Spleen (tissue), 11 donors: ENCODE data around the gene KRT34. TPM values are rescaled to one million over a fixed set of nuclear protein-coding genes. Genes with fewer than 3 reads are reported as not detected.

Experiments used
- DNase-seq: peaks from one replicate; pipeline ENCODE4 v3.0.0-alpha.2; 2020
- H3K27ac ChIP-seq, 8 donors: fragments of 200-600 bp; sonication (generic) in 7 of 8; 1 replicate in 4 of 8; 2 replicates in 4 of 8; pipeline versions ENCODE4 v1.5.0 to v1.8.0; 2016 to 2021; ENCODE audit warnings: inconsistent platforms in 4 of 8, mild to moderate bottlenecking in 4 of 8, moderate library complexity in 1 of 8
- H3K27me3 ChIP-seq, 7 donors: fragments of 200-600 bp; sonication (generic) in 6 of 7; replicated peaks in 1 of 7; 1 replicate in 4 of 7; 2 replicates in 3 of 7; pipeline versions ENCODE4 v1.5.0 to v1.8.0; 2016 to 2021; ENCODE audit warnings: inconsistent platforms in 3 of 7, mild to moderate bottlenecking in 1 of 7
- H3K36me3 ChIP-seq, 6 donors: fragments of 200-600 bp; sonication (generic) in 5 of 6; 1 replicate in 4 of 6; 2 replicates in 2 of 6; pipeline versions ENCODE4 v1.5.0 to v1.8.0; 2016 to 2021; ENCODE audit warnings: inconsistent platforms in 2 of 6
- H3K4me1 ChIP-seq, 6 donors: fragments of 200-600 bp; sonication (generic) in 5 of 6; 1 replicate in 3 of 6; 2 replicates in 3 of 6; pipeline versions ENCODE4 v1.5.0 to v1.8.0; 2016 to 2021; ENCODE audit warnings: inconsistent platforms in 3 of 6
- H3K4me3 ChIP-seq, 8 donors: fragments of 200-600 bp; sonication (generic) in 7 of 8; 1 replicate in 4 of 8; 2 replicates in 4 of 8; pipeline versions ENCODE4 v1.5.0 to v1.8.0; 2016 to 2021; ENCODE audit warnings: inconsistent platforms in 4 of 8, mild to moderate bottlenecking in 4 of 8, moderate library complexity in 2 of 8
- H3K9me3 ChIP-seq, 8 donors: fragments of 200-600 bp; sonication (generic) in 7 of 8; 1 replicate in 4 of 8; 2 replicates in 4 of 8; pipeline versions ENCODE4 v1.5.0 to v1.8.0; 2016 to 2021; ENCODE audit warnings: inconsistent platforms in 4 of 8
- POLR2A ChIP-seq, 3 donors: fragments of 450-650 bp; IDR thresholded peaks; one replicate each; pipeline ENCODE4 v1.5.1; 2017; ENCODE audit warnings: antibody characterized with exemption in 3 of 3, mild to moderate bottlenecking in 1 of 3
- POLR2AphosphoS5 ChIP-seq, 3 donors: sonication (generic); formaldehyde crosslinking; IDR thresholded peaks; one replicate each; pipeline ENCODE4 v1.5.1; 2017; ENCODE audit warnings: antibody characterized with exemption in 3 of 3
- WGBS, 5 donors: extraction: QIAGEN DNeasy Blood & Tissue Kit in 3 of 5; methylation state at CpG; one replicate each; pipeline versions ENCODE4 v1.1.5 to v1.1.7; 2013 to 2018; 5-methylcytosine and 5-hydroxymethylcytosine counted together
- intact Hi-C: fragments of 100-400 bp; cut with DNase I; formaldehyde crosslinking; loops from one replicate; pipeline ENCODE4 v1.15.0; 2023; ENCODE audit warnings: low total_unique reads
- polyA plus RNA-seq, 3 donors: library from polyadenylated mRNA; stranded (reverse); fragments of 200-250 nt; gene quantifications; one replicate each; pipeline ENCODE4 v1.2.1, GENCODE V29; 2013
- total RNA-seq, 7 donors: library from RNA; depleted of rRNA in 3 of 7; stranded (reverse); fragments of >200 nt in 3 of 7; fragmentation: NEBNext Ultra II Directional in 4 of 7; extraction: Animal tissue kit (Norgen Biotek cat#: 25700) in 4 of 7; gene quantifications; one replicate each; pipeline versions ENCODE4 v1.1.0 to v1.2.1, GENCODE V29; 2016 to 2021
- TF ChIP-seq, protein P1 (sequence below), 11 experiments: fragments of 200-600 bp in 7 of 11; fragments of 450-650 bp in 4 of 11; sonication (generic) in 4 of 11; IDR thresholded peaks in 8 of 11; conservative IDR thresholded peaks in 3 of 11; 1 replicate in 7 of 11; 2 replicates in 4 of 11; pipeline versions ENCODE4 v1.4.0 to v1.8.0; 2016 to 2021; ENCODE audit warnings: antibody characterized with exemption in 11 of 11, inconsistent platforms in 4 of 11, mild to moderate bottlenecking in 1 of 11
- donor health status: healthy with polysubstance abuse.
- donor health status: DM: no; HTN: no; CAD: no; lungs with moderate emphysema.
- donor health status: DM: no; HTN: no; CAD: no.
- donor health status: Bipolar disorder and iron deficiency.
- donor health status: healthy.
- donor health status: DM: no; HTN: no; CAD: no.
- donor health status: DM: yes; HTN: yes; CAD: no.

The KRT34 gene
- total and polyA plus RNA-seq, 10 donors = not detected

DNA sequence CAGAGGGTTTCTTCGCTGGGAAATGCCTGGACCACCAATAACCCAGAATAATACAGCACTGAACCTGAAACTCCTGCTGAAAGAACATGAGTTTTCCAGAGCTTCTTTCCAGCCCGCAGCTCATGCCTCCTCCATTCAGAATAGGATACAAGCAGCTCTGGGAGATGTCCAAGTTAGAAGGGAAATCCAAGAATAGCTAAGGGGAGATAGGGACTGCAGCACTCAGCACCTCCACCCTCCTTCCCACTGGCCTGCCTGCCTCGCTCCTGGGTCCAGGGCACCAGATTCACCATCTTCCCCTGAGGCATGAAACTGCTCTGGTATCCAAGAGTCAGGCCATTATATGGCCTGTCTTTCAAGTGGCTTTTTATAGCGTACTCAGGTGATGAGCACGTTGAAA is 11.2 kb upstream of the KRT34 start:
- TF ChIP-seq POLR2AphosphoS5 (IDR thresholded peaks at IDR 0.05) (no peak), POLR2A (IDR thresholded peaks at IDR 0.05) (no peak)
- TF ChIP-seq, protein P1, sequence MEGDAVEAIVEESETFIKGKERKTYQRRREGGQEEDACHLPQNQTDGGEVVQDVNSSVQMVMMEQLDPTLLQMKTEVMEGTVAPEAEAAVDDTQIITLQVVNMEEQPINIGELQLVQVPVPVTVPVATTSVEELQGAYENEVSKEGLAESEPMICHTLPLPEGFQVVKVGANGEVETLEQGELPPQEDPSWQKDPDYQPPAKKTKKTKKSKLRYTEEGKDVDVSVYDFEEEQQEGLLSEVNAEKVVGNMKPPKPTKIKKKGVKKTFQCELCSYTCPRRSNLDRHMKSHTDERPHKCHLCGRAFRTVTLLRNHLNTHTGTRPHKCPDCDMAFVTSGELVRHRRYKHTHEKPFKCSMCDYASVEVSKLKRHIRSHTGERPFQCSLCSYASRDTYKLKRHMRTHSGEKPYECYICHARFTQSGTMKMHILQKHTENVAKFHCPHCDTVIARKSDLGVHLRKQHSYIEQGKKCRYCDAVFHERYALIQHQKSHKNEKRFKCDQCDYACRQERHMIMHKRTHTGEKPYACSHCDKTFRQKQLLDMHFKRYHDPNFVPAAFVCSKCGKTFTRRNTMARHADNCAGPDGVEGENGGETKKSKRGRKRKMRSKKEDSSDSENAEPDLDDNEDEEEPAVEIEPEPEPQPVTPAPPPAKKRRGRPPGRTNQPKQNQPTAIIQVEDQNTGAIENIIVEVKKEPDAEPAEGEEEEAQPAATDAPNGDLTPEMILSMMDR (IDR thresholded peaks at IDR 0.05 in 8 of 11, conservative IDR thresholded peaks at IDR 0.05 in 3 of 11) = no peak
- no peak overlapping the region for H3K27ac ChIP-seq
- intact Hi-C loops = no loop called here
- H3K27me3 ChIP-seq = peaks cover 0 to 17% (median 0%) of the 10 kb centered on the region in 7 donors
- no peaks in the 10 kb centered on the region for H3K4me1 ChIP-seq
- H3K9me3 ChIP-seq = no peaks in the 10 kb centered on the region
- no peak overlapping the region for H3K4me3 ChIP-seq
- 72 to 84% (median 77%) methylated on average over 5 of the region's 5 CpGs for WGBS, 5 donors
- no peaks in the 10 kb centered on the region for H3K36me3 ChIP-seq
- DNase-seq = no peak

DNA sequence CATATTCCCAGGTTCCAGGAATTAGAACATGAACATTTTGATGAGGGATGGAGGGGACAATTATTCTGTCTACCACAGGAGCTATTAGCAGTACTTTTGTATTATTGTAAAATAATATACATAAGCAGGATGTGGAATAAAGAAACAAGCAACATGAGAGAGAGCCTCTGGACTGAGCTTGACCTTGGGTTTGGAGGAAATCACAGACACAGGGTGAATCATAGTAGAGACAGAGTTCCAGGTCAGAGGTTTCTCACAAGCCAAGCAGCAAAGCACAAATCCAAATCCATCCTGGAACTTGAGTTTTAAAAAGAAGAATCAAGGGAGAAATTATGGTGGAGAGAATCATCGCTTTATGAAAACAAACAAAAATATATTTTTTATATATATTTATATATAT is 10.2 kb upstream of the KRT34 start:
- Histone ChIP-seq H3K4me1 (no peaks in the 10 kb centered on the region), H3K27me3 (peaks cover 0 to 17% (median 0%) of the 10 kb centered on the region in 7 donors), H3K27ac (no peak overlapping the region), H3K9me3 (peaks cover 0 to 8% (median 4%) of the 10 kb centered on the region in 8 donors), H3K4me3 (no peak overlapping the region), H3K36me3 (no peaks in the 10 kb centered on the region)
- 93 to 98% (median 97%) methylated on average over 1 of the region's 1 CpG for WGBS, 5 donors
- TF ChIP-seq, protein P1 (IDR thresholded peaks at IDR 0.05 in 8 of 11, conservative IDR thresholded peaks at IDR 0.05 in 3 of 11) = no peak
- TF ChIP-seq POLR2A (IDR thresholded peaks at IDR 0.05) (no peak), POLR2AphosphoS5 (IDR thresholded peaks at IDR 0.05) (no peak)
- no peak for DNase-seq
- intact Hi-C loops = no loop called here

DNA sequence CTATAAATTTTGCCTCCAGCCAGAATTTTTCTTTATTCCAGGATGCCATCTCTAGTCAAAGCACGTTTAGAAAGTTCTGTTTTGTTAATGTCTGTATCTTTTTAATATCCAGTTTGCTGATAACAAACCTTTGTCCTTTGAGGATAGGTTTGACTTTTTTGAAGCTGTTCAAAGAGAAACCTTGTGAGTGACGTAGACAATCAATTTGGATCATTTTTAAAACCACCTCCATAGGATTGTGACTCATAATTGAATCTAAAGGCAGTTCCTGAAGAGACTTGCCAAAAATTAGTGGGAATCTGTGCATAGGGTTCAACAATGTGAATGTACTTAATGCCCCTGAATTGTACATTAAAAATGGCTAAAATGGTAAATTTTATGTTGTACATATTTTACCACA is 9.4 kb upstream of the KRT34 start:
- TF ChIP-seq, protein P1 (IDR thresholded peaks at IDR 0.05 in 8 of 11, conservative IDR thresholded peaks at IDR 0.05 in 3 of 11) = no peak
- TF ChIP-seq POLR2AphosphoS5 (IDR thresholded peaks at IDR 0.05) (no peak), POLR2A (IDR thresholded peaks at IDR 0.05) (no peak)
- WGBS, 5 donors = 65 to 72% (median 69%) methylated on average over 2 of the region's 2 CpGs
- Histone ChIP-seq H3K27ac (no peak overlapping the region), H3K27me3 (peaks cover 0 to 17% (median 0%) of the 10 kb centered on the region in 7 donors), H3K4me3 (no peak overlapping the region), H3K4me1 (no peaks in the 10 kb centered on the region), H3K9me3 (peaks cover 0 to 15% (median 12%) of the 10 kb centered on the region in 8 donors), H3K36me3 (no peaks in the 10 kb centered on the region)
- DNase-seq = no peak
- intact Hi-C loops = no loop called here

DNA sequence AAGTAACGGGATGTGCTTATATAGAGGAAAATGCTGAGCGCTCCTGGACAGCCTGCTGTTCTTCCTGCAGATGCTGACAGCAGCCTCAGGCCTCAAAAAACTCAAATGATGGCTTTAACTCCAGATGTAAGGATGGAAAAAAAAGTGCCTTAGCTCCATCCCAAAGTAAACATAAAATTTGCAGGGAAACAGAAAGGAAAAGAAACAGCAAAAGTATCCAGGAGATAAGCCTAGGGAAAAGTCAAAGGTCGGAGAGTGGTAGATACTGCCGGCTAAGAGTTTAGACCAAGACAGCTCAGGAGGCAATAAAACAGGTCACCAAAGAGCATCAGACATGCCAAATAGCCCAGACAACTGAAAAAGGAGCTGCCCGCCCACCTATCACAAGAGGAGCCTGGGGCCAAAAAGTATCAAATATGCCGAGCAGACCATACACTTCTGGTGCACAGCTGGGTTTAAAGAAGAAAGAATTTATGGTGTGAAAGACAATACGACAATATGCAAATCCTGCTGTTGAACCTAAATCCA is 8.4 kb upstream of the KRT34 start:
- Histone ChIP-seq H3K9me3 (peaks cover 0 to 26% (median 22%) of the 10 kb centered on the region in 8 donors), H3K4me3 (no peak overlapping the region), H3K27me3 (peaks cover 0 to 20% (median 0%) of the 10 kb centered on the region in 7 donors), H3K4me1 (no peaks in the 10 kb centered on the region), H3K36me3 (no peaks in the 10 kb centered on the region), H3K27ac (no peak overlapping the region)
- 63 to 70% (median 68%) methylated on average over 7 of the region's 7 CpGs for WGBS, 5 donors
- DNase-seq = no peak
- TF ChIP-seq POLR2A (IDR thresholded peaks at IDR 0.05) = no peak
- intact Hi-C loops = no loop called here
